Prostate gland (tissue), 2 donors: ENCODE results near the gene MATR3. TPM values are rescaled to one million over a fixed set of nuclear protein-coding genes. Genes with fewer than 3 reads are reported as not detected.
A peak's percentile ranks its signal among the peaks of the same experiment; 100 is the strongest.

Source experiments
- DNase-seq: peaks from one replicate; pipeline ENCODE4 v3.0.0-alpha.2; 2019; ENCODE audit warnings: low spot score
- H3K27ac ChIP-seq, 2 donors: fragments of 200-600 bp; sonication (generic); 2 replicates each; pipeline ENCODE4 v1.5.1; 2017 to 2019
- H3K27me3 ChIP-seq: fragments of 200-600 bp; sonication (generic); replicated peaks from 2 replicates; pipeline ENCODE4 v1.5.1; 2019; ENCODE audit not compliant: insufficient read depth
- H3K36me3 ChIP-seq, 2 donors: fragments of 200-600 bp; sonication (generic); 1 replicate in 1 of 2; 2 replicates in 1 of 2; pipeline versions ENCODE4 v1.5.1 to v1.8.1; 2017 to 2019
- H3K4me1 ChIP-seq: fragments of 200-600 bp; sonication (generic); replicated peaks from 2 replicates; pipeline ENCODE4 v1.5.1; 2019
- H3K4me3 ChIP-seq, 2 donors: fragments of 200-600 bp; sonication (generic); 2 replicates each; pipeline ENCODE4 v1.5.1; 2017 to 2019
- H3K9me3 ChIP-seq: fragments of 200-600 bp; sonication (generic); 2 replicates; pipeline ENCODE4 v1.5.1; 2017
- POLR2A ChIP-seq: fragments of 450-650 bp; IDR thresholded peaks from one replicate; pipeline ENCODE4 v1.6.1; 2016; ENCODE audit warnings: antibody characterized with exemption, mild to moderate bottlenecking
- POLR2AphosphoS5 ChIP-seq: sonication (generic); formaldehyde crosslinking; IDR thresholded peaks from one replicate; pipeline ENCODE4 v1.6.1; 2017; ENCODE audit warnings: antibody characterized with exemption
- WGBS: methylation state at CpG from one replicate; pipeline ENCODE4 v1.1.5; 2018; 5-methylcytosine and 5-hydroxymethylcytosine counted together
- intact Hi-C: fragments of 100-400 bp; cut with DNase I; formaldehyde crosslinking; loops from one replicate; pipeline ENCODE4 v1.14.2; 2022
- total RNA-seq, 2 donors: library from RNA; depleted of rRNA; stranded (reverse); fragments of >200 nt; gene quantifications; one replicate each; pipeline ENCODE4 v1.1.0, GENCODE V29; 2016
- TF ChIP-seq, protein P1 (sequence below), 4 experiments: fragments of 200-600 bp in 2 of 4; fragments of 450-650 bp in 2 of 4; sonication (generic) in 2 of 4; IDR thresholded peaks; 1 replicate in 3 of 4; 2 replicates in 1 of 4; pipeline ENCODE4 v1.5.1; 2016 to 2019; ENCODE audit warnings: antibody characterized with exemption in 4 of 4, mild to moderate bottlenecking in 2 of 4, moderate library complexity in 2 of 4

Gene MATR3
- total RNA-seq, 2 donors from 2014 or later = 192 to 207 TPM

DNA sequence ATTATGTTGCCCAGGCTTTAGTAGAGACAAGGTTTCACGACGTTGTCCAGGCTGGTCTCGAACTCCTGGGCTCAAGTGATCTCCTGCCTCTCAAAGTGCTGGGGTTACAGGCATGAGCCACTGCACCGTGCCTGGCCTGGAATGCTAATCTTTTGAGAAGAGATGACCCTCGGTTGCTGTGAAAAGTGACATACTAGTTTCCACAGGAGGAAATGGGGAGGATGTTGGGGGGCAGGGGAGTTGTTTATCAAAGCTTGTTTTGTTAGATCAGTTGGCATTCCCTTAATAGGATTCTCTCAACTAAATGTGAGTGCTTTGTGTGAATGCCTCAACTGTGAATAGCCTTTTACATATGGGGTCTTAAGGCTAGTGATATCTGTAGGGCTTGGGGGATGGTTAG lies 16.4 kb upstream of the MATR3 start:
- DNase-seq = no peak
- intact Hi-C loops = no loop called here
- H3K9me3 ChIP-seq = no peaks in the 10 kb centered on the region
- no peaks in the 10 kb centered on the region for H3K36me3 ChIP-seq
- WGBS = 69% methylated on average over 5 of the region's 5 CpGs
- H3K27ac ChIP-seq = peak overlapping the region in 1 of 2 donors; percentile 45
- no peaks in the 10 kb centered on the region for H3K27me3 ChIP-seq
- peaks cover 17% of the 10 kb centered on the region for H3K4me1 ChIP-seq
- TF ChIP-seq POLR2AphosphoS5 = no peak
- TF ChIP-seq POLR2A = no peak
- TF ChIP-seq, protein P1, sequence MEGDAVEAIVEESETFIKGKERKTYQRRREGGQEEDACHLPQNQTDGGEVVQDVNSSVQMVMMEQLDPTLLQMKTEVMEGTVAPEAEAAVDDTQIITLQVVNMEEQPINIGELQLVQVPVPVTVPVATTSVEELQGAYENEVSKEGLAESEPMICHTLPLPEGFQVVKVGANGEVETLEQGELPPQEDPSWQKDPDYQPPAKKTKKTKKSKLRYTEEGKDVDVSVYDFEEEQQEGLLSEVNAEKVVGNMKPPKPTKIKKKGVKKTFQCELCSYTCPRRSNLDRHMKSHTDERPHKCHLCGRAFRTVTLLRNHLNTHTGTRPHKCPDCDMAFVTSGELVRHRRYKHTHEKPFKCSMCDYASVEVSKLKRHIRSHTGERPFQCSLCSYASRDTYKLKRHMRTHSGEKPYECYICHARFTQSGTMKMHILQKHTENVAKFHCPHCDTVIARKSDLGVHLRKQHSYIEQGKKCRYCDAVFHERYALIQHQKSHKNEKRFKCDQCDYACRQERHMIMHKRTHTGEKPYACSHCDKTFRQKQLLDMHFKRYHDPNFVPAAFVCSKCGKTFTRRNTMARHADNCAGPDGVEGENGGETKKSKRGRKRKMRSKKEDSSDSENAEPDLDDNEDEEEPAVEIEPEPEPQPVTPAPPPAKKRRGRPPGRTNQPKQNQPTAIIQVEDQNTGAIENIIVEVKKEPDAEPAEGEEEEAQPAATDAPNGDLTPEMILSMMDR (IDR thresholded peaks at IDR 0.05) = no peak
- H3K4me3 ChIP-seq = no peak overlapping the region

DNA sequence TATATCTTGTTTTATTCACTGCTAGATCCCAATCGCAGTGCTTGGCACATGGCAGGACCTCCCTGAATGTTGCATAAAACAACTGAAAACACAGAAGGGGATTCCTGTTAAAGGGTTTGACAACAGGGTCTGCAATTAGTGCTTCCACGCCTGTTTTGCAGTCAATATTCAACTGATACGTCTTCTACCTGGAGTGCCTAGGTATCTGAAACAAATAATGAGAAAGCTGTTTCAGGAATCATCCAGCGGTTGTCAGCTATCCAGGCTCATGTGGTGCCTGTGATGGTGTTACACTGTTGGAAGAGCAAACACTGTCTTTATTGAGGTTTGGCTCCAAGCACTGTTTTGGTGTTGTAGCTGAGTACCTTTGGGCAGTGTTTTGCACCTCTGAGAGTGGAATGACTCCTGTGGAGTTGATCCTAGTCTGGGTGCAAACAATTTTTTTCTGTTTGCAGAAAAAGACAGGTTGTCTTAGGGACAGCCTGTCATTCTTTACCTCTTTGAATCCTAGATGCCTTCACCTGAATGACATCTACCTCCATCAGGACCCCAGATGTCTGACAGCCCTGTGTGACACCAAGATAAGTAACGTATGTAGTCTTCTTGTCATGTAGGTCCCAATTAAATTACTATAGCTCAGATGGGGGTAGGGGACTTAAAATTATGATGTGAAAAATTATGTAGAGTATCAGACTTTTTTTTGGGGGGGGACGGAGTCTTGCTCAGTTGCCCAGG lies 14.8 kb upstream of the MATR3 start:
- Histone ChIP-seq H3K27ac (peak overlapping the region in 1 of 2 donors; percentile 34), H3K36me3 (no peaks in the 10 kb centered on the region), H3K4me3 (no peak overlapping the region), H3K9me3 (no peaks in the 10 kb centered on the region), H3K4me1 (peaks cover 8% of the 10 kb centered on the region), H3K27me3 (no peaks in the 10 kb centered on the region)
- WGBS = 81% methylated on average over 6 of the region's 6 CpGs
- intact Hi-C loops = no loop called here
- peak; percentile 20 for DNase-seq
- TF ChIP-seq POLR2AphosphoS5 = peak; percentile 59
- TF ChIP-seq, protein P1 (IDR thresholded peaks at IDR 0.05) = no peak

GRCh38 chr5:139282197-139282557 lies 11.4 kb upstream of the MATR3 start:
- TF ChIP-seq, protein P1 (IDR thresholded peaks at IDR 0.05) = no peak
- TF ChIP-seq POLR2AphosphoS5 (no peak), POLR2A (no peak)
- H3K9me3 ChIP-seq = no peaks in the 10 kb centered on the region
- intact Hi-C loops = no loop called here
- no peaks in the 10 kb centered on the region for H3K27me3 ChIP-seq
- no peak for DNase-seq
- no peak overlapping the region for H3K27ac ChIP-seq
- H3K4me3 ChIP-seq = no peak overlapping the region
- peaks cover 0 to 2% of the 10 kb centered on the region in 2 donors for H3K36me3 ChIP-seq
- no peaks in the 10 kb centered on the region for H3K4me1 ChIP-seq

DNA sequence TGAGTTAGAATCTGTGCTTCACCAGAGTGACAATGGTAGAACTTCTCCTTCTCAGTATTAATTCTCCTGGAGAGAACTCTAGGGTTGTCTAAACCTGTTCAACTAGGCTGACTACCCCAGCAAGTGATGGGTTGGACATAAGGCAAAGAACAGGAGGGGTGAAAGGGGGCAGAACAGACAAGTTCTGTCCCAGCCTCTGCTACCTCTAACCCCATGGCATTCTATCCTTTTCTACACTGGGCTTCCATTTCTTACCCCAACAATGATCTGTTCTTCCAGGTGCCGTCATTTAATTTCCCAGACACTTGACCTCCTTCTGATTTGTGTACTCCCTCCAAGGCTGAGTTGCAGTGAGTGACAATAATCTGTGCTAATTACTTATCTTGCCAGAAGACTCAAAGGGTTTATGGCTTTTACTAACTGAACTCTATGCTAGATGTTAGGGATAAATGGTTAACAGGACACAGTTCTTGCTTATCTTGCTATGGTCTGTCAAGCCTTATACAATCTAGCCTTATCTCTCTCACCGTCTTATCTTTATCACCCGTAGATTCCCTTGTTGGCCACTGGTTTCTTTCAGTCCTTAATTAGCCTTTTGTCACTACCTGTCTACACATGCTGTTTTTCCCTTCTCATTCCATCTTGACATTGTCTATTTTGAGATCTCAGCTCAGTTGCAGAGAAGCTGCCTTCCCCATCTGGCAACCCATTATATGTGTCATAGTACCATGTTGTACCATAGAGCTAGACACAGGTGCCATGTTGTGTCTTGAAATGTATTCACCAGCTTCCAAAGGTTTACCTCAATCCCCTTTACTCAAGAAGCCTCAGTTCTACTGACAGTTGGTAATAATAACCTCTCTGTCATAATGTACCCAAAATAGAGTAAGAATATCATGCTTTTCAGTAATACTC lies 10.0 kb upstream of the MATR3 start:
- no peak overlapping the region for H3K27ac ChIP-seq
- H3K9me3 ChIP-seq = no peaks in the 10 kb centered on the region
- H3K4me1 ChIP-seq = no peaks in the 10 kb centered on the region
- intact Hi-C loops = no loop called here
- no peak for DNase-seq
- H3K4me3 ChIP-seq = no peak overlapping the region
- H3K36me3 ChIP-seq = peaks cover 0 to 2% of the 10 kb centered on the region in 2 donors
- TF ChIP-seq POLR2AphosphoS5 (no peak), POLR2A (no peak)
- TF ChIP-seq, protein P1 (IDR thresholded peaks at IDR 0.05) = no peak
- WGBS = 60% methylated on average over 3 of the region's 3 CpGs
- H3K27me3 ChIP-seq = no peaks in the 10 kb centered on the region
